ENCODE results near the gene PLA2G6.
"Not testable (repeated sequence)": the region's sequence is repeated elsewhere in the genome, so short reads cannot be mapped to it uniquely, and the experiment has no call there.

PLA2G6 gene

GRCh38 chr22:38080850-38081635 lies 100.6 kb downstream of the PLA2G6 start:
- no peak for TF ChIP-seq CTCF (IDR thresholded peaks at IDR 0.05; ENCODE audit: control insufficient read depth, extremely low read depth, insufficient read depth)
- no peak overlapping the region for H3K4me3 ChIP-seq (ENCODE audit: low read depth, low read length)
- DNase-seq (ENCODE audit: low read depth), result no peak

- no peak overlapping the region for H3K4me3 ChIP-seq (ENCODE audit: low read depth, low read length)
- no peak for DNase-seq (ENCODE audit: low read depth)
- no peak for TF ChIP-seq CTCF (IDR thresholded peaks at IDR 0.05; ENCODE audit: control insufficient read depth, extremely low read depth, insufficient read depth)
These were observed 101.2 kb downstream of the PLA2G6 start for GRCh38 chr22:38080474-38080849.

GRCh38 chr22:38079804-38080203 lies 101.8 kb downstream of the PLA2G6 start:
- TF ChIP-seq CTCF (IDR thresholded peaks at IDR 0.05; ENCODE audit: control insufficient read depth, extremely low read depth, insufficient read depth), result no peak
- no peak overlapping the region for H3K4me3 ChIP-seq (ENCODE audit: low read depth, low read length)
- no peak for DNase-seq (ENCODE audit: low read depth)

GRCh38 chr22:38079208-38079607 lies 102.4 kb downstream of the PLA2G6 start:
- DNase-seq (ENCODE audit: low read depth); H3K4me3 ChIP-seq (ENCODE audit: low read depth, low read length): not testable (repeated sequence)

- no peak for DNase-seq (ENCODE audit: low read depth)
- no peak overlapping the region for H3K4me3 ChIP-seq (ENCODE audit: low read depth, low read length)
- TF ChIP-seq CTCF (IDR thresholded peaks at IDR 0.05; ENCODE audit: control insufficient read depth, extremely low read depth, insufficient read depth), result no peak
These were observed 103.4 kb downstream of the PLA2G6 start for GRCh38 chr22:38078046-38078840.

- H3K4me3 ChIP-seq (ENCODE audit: low read depth, low read length), result no peak overlapping the region
- DNase-seq (ENCODE audit: low read depth), result no peak
- TF ChIP-seq CTCF (IDR thresholded peaks at IDR 0.05; ENCODE audit: control insufficient read depth, extremely low read depth, insufficient read depth), result no peak
These were observed 104.0 kb downstream of the PLA2G6 start for GRCh38 chr22:38077595-38077994.

GRCh38 chr22:38077096-38077495 lies 104.5 kb downstream of the PLA2G6 start:
- no peak overlapping the region for H3K4me3 ChIP-seq (ENCODE audit: low read depth, low read length)
- TF ChIP-seq CTCF (IDR thresholded peaks at IDR 0.05; ENCODE audit: control insufficient read depth, extremely low read depth, insufficient read depth), result no peak
- no peak for DNase-seq (ENCODE audit: low read depth)
